ENCODE data around the gene DUOXA1.
"Not testable (repeated sequence)": the region's sequence is repeated elsewhere in the genome, so short reads cannot be mapped to it uniquely, and the experiment has no call there.

Gene DUOXA1

GRCh38 chr15:45087513-45087912 is 42.2 kb downstream of the DUOXA1 start:
- DNase-seq = no peak

- no peak for DNase-seq
These were observed 45.5 kb downstream of the DUOXA1 start for GRCh38 chr15:45084163-45084562.

DNA sequence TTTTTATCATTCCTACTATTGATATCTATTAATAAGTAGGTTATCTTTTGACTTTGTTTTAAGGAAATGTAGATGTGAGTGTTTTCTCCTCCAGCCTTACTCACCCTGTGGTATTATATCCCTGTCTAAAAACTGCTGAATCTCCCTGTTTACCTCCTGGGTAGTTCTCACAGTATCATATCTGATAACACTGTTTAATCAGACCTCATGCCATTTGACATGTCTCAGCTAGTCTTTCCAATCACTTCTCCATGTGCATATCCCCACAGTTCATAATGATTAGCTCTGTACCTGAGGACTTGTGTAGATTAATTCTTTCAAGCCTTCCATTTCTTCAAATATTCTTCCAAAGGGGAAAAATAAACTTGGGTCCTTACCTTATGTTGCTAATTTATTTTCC is 46.5 kb downstream of the DUOXA1 start:
- no peak for DNase-seq

DNA sequence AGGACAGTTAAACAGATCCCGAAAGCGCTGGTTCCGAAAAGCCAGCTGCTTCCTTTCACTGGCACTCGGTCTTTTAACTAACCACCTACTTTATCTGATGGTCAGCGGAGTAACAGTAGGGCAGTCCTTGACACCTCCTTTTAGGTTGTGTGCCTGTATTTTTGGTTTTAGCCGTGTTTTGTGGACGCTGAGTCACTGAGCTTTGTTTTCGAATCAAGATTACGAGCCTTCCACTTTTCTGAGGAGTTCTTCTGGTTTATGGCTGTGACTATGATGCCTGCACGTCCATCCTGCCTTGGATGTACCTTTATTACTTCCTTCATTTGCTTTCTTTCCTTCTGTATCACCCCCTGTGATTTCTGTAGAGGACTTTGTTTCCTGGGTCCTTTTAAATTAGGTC is 47.3 kb downstream of the DUOXA1 start:
- DNase-seq = not testable (repeated sequence)

GRCh38 chr15:45080593-45080992 is 49.1 kb downstream of the DUOXA1 start:
- DNase-seq = not testable (repeated sequence)

GRCh38 chr15:45079628-45080246 is 49.9 kb downstream of the DUOXA1 start:
- not testable (repeated sequence) for DNase-seq

DNA sequence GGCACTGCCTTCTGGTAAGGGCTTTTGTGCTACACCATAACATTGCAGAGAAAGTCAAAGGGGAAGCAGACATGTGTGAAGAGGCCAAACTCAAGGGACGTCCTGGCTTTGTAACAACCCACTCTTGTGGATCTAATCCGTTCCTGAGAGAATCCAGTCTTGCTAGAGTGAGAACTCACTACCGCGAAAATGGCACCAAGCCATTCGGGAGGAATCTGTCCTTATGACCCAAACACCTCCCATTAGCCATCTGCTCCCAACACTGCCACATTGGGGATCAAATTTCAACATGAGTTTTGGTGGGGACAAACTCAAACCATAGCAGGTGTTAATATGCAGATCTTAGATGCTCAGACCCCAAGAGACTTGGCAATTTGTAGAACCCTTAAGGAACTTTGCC is 50.5 kb downstream of the DUOXA1 start:
- DNase-seq = not testable (repeated sequence)

GRCh38 chr15:45077391-45077790 is 52.3 kb downstream of the DUOXA1 start:
- not testable (repeated sequence) for DNase-seq

DNA sequence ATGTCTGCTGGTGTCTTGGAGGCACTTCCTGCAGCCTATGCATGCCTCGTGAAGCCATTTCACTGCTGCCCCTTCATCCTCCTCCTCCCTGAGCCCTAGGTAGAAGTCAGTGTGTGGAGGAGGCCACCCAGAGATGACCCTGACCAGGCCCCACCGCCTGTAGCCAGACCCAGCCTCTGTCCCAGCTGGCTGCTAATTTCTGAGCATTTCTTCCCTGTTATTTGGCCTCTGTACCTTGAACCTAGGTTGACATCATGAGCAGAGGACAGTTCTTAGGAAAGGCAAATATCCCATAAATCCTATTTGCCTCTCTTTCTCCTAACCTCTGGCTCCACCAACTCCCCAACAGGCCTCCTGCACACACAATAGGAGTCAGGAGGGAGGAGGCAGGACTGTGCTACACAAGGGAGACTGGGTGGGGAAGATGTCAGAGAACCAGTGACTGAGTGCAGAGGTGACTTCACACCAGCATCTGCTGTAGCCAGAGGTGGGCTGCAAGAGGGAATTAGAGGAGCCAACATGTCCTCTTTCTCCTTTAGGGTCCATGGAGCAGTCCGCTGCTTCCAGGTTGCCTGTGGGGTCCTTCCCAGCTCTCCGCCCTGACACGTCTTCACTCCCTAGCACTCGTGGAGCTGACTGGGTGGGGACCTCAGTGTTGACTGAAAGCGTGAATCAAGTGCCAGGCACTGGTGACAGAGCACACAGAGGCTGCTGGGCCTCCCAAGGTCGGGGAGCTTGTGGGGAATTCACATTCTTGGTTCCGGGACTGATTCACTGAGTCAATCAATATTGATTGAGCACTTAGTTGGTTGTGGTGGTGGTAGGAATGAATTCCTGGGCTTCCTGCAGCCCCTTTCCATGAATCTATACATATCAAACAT is 54.0 kb downstream of the DUOXA1 start:
- DNase-seq = not testable (repeated sequence)

- not testable (repeated sequence) for DNase-seq
These were observed 56.1 kb downstream of the DUOXA1 start for GRCh38 chr15:45073602-45074001.

- not testable (repeated sequence) for DNase-seq
These were observed 59.7 kb downstream of the DUOXA1 start for GRCh38 chr15:45069942-45070360.

Measured in right hindlimb (tissue), 1 donor.